HepG2 (cell line): Measurements from ENCODE around the gene ELMOD3. TPM values are rescaled to one million over a fixed set of nuclear protein-coding genes. Genes with fewer than 3 reads are reported as not detected.

Experiments used
- FOXO1 ChIP-seq: sonication (generic); formaldehyde crosslinking; IDR thresholded peaks from 2 replicates; pipeline ENCODE4 v1.4.0; 2020; ENCODE audit warnings: missing genetic modification reagents
- GPN1 ChIP-seq: sonication (generic); formaldehyde crosslinking; IDR thresholded peaks from 2 replicates; pipeline ENCODE4 v1.5.1; 2020; ENCODE audit warnings: missing genetic modification reagents, borderline replicate concordance
- HDAC1 ChIP-seq: sonication (generic); formaldehyde crosslinking; IDR thresholded peaks from 2 replicates; pipeline ENCODE4 v1.5.1; 2020; ENCODE audit warnings: mild to moderate bottlenecking, missing genetic modification reagents
- NFE2L1 ChIP-seq: sonication (generic); formaldehyde crosslinking; IDR thresholded peaks from 2 replicates; pipeline ENCODE4 v1.4.0; 2020; ENCODE audit warnings: missing genetic modification reagents, mild to moderate bottlenecking, borderline replicate concordance
- NKX3-1 ChIP-seq: sonication (generic); formaldehyde crosslinking; IDR thresholded peaks from 2 replicates; pipeline ENCODE4 v1.5.0; 2020; ENCODE audit warnings: missing genetic modification reagents
- ZNF34 ChIP-seq: sonication (generic); formaldehyde crosslinking; IDR thresholded peaks from 2 replicates; pipeline ENCODE4 v1.4.0; 2020; ENCODE audit warnings: mild to moderate bottlenecking, missing genetic modification reagents, borderline replicate concordance
- polyA plus RNA-seq, 8 experiments: library from polyadenylated mRNA; depleted of rRNA in 3 of 8; stranded (reverse) in 7 of 8; unstranded in 1 of 8; fragments of >200 nt; fragmentation: Illumina TruSeq in 4 of 8; extraction: Trizol in 4 of 8; gene quantifications; 2 replicates each; pipeline versions ENCODE4 v1.2.1 to v1.2.3, GENCODE V29; 2011 to 2016; ENCODE audit warnings: low read depth in 4 of 8, missing spikeins in 1 of 8, mixed read lengths in 1 of 8; ENCODE audit not compliant: insufficient read depth in 1 of 8
- total RNA-seq, 5 experiments: library from RNA; depleted of rRNA; stranded (reverse); fragments of >200 nt; fragmentation: Illumina TruSeq; extraction: Trizol; gene quantifications; 2 replicates each; pipeline ENCODE4 v1.2.3, GENCODE V29; 2016; ENCODE audit warnings: low read depth in 1 of 5
- TF ChIP-seq, protein P1 (sequence below): IDR thresholded peaks from 2 replicates; pipeline ENCODE4 v1.6.1; 2018; ENCODE audit warnings: missing genetic modification reagents, mild to moderate bottlenecking, missing compliant biosample characterization
- TF ChIP-seq, protein P2 (sequence below): sonication (generic); formaldehyde crosslinking; IDR thresholded peaks from 2 replicates; pipeline ENCODE4 v1.4.0; 2020; ENCODE audit warnings: missing genetic modification reagents
- TF ChIP-seq, protein P3 (sequence below): sonication (generic); formaldehyde crosslinking; IDR thresholded peaks from 2 replicates; pipeline ENCODE4 v1.5.0; 2020; ENCODE audit warnings: missing genetic modification reagents, mild to moderate bottlenecking, borderline replicate concordance
- TF ChIP-seq, protein P4 (sequence below): sonication (generic); formaldehyde crosslinking; IDR thresholded peaks from 2 replicates; pipeline ENCODE4 v1.5.1; 2020; ENCODE audit warnings: missing genetic modification reagents, mild to moderate bottlenecking, borderline replicate concordance
- TF ChIP-seq, protein P5 (sequence below): sonication (generic); formaldehyde crosslinking; IDR thresholded peaks from 2 replicates; pipeline ENCODE4 v1.8.0; 2022; ENCODE audit warnings: missing genetic modification reagents, low read depth, mild to moderate bottlenecking, borderline replicate concordance
- TF ChIP-seq, protein P6 (sequence below): IDR thresholded peaks from 2 replicates; pipeline ENCODE4 v1.6.1; 2012; ENCODE audit warnings: low read length, improper control_type of control experiment
- TF ChIP-seq, protein P7 (sequence below): sonication (generic); formaldehyde crosslinking; IDR thresholded peaks from 2 replicates; pipeline ENCODE4 v1.5.1; 2020; ENCODE audit warnings: mild to moderate bottlenecking, missing genetic modification reagents, moderate library complexity
- TF ChIP-seq, protein P8 (sequence below): sonication (generic); formaldehyde crosslinking; IDR thresholded peaks from 2 replicates; pipeline ENCODE4 v1.8.0; 2022; ENCODE audit warnings: missing genetic modification reagents, mild to moderate bottlenecking, inconsistent platforms, borderline replicate concordance

ELMOD3 gene
- total and polyA plus RNA-seq, 2 of the 13 experiments (the other 11 are each of a cell fraction or from before 2014, with no cell fraction given), result 13.3 to 19.5 TPM

DNA sequence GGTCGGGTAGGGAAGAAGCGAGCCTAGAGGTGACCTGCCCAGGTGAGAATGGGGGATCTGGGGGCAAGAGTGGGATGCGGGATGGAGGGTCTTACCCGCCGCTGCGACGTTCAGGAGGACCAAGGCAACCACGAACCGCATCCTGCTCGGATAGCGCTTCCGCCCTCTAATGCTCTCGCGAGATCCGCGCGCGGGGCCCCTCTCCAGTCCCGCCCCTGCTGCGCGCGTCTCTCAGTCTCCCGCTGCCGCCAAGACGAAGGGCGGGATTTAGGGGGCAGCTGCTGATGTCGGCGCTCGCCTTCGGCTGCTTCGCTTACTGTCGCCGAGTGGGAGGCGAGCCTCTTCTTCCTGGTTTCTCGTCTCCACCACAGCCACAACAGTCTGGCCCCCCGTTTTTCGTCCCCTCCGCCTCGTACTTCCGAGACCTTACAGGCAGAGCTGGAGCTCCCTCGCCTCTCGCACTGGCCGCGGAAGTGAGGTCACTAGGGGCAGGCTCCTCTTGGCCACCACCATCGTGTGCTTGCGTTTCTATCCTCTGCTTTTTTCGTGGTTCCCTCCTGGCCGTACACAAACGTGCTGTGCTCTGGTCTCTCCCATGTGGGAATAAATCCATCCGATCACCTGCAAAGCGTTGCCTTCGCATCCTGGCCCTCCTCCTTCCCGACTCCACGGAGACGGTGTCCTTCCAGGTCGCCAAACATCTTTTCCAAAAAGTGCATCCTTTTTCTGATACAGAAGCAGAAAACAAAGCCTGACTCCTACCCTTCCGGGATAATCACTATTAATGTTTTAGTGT lies 26.5 kb upstream of the ELMOD3 start, which contains the start of gene TGOLN2 (continued):
- TF ChIP-seq, protein P1, sequence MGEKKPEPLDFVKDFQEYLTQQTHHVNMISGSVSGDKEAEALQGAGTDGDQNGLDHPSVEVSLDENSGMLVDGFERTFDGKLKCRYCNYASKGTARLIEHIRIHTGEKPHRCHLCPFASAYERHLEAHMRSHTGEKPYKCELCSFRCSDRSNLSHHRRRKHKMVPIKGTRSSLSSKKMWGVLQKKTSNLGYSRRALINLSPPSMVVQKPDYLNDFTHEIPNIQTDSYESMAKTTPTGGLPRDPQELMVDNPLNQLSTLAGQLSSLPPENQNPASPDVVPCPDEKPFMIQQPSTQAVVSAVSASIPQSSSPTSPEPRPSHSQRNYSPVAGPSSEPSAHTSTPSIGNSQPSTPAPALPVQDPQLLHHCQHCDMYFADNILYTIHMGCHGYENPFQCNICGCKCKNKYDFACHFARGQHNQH (CRISPR knock-in tag), result peak; percentile 92
- TF ChIP-seq, protein P2, sequence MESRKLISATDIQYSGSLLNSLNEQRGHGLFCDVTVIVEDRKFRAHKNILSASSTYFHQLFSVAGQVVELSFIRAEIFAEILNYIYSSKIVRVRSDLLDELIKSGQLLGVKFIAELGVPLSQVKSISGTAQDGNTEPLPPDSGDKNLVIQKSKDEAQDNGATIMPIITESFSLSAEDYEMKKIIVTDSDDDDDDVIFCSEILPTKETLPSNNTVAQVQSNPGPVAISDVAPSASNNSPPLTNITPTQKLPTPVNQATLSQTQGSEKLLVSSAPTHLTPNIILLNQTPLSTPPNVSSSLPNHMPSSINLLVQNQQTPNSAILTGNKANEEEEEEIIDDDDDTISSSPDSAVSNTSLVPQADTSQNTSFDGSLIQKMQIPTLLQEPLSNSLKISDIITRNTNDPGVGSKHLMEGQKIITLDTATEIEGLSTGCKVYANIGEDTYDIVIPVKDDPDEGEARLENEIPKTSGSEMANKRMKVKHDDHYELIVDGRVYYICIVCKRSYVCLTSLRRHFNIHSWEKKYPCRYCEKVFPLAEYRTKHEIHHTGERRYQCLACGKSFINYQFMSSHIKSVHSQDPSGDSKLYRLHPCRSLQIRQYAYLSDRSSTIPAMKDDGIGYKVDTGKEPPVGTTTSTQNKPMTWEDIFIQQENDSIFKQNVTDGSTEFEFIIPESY (CRISPR knock-in tag), result peak; percentile 38
- TF ChIP-seq NKX3-1 (CRISPR knock-in tag) (peak; percentile 97), ZNF34 (CRISPR knock-in tag) (0 out of 2 replicates have a peak, but pooled peaks have one; percentile 24), FOXO1 (CRISPR knock-in tag) (peak; percentile 80), NFE2L1 (CRISPR knock-in tag) (peak; percentile 87), HDAC1 (CRISPR knock-in tag) (peak; percentile 84), GPN1 (CRISPR knock-in tag) (no peak)
- TF ChIP-seq, protein P3, sequence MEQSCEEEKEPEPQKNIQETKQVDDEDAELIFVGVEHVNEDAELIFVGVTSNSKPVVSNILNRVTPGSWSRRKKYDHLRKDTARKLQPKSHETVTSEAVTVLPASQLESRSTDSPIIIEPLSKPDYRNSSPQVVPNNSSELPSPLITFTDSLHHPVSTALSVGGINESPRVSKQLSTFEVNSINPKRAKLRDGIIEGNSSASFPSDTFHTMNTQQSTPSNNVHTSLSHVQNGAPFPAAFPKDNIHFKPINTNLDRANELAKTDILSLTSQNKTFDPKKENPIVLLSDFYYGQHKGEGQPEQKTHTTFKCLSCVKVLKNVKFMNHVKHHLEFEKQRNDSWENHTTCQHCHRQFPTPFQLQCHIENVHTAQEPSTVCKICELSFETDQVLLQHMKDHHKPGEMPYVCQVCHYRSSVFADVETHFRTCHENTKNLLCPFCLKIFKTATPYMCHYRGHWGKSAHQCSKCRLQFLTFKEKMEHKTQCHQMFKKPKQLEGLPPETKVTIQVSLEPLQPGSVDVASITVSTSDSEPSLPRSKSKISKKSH (CRISPR knock-in tag), result peak; percentile 99
- TF ChIP-seq, protein P4, sequence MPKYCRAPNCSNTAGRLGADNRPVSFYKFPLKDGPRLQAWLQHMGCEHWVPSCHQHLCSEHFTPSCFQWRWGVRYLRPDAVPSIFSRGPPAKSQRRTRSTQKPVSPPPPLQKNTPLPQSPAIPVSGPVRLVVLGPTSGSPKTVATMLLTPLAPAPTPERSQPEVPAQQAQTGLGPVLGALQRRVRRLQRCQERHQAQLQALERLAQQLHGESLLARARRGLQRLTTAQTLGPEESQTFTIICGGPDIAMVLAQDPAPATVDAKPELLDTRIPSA (CRISPR knock-in tag), result peak; percentile 93; the same call in 1 of the 2 replicates
- TF ChIP-seq, protein P5, sequence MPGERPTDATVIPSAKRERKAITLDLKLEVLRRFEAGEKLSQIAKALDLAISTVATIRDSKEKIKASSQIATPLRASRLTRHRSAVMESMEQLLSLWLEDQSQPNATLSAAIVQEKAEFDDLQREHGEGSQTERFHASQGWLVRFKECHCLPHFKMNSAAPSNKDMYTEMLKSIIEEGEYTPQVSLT (CRISPR knock-in tag), result no peak
- TF ChIP-seq, protein P6, sequence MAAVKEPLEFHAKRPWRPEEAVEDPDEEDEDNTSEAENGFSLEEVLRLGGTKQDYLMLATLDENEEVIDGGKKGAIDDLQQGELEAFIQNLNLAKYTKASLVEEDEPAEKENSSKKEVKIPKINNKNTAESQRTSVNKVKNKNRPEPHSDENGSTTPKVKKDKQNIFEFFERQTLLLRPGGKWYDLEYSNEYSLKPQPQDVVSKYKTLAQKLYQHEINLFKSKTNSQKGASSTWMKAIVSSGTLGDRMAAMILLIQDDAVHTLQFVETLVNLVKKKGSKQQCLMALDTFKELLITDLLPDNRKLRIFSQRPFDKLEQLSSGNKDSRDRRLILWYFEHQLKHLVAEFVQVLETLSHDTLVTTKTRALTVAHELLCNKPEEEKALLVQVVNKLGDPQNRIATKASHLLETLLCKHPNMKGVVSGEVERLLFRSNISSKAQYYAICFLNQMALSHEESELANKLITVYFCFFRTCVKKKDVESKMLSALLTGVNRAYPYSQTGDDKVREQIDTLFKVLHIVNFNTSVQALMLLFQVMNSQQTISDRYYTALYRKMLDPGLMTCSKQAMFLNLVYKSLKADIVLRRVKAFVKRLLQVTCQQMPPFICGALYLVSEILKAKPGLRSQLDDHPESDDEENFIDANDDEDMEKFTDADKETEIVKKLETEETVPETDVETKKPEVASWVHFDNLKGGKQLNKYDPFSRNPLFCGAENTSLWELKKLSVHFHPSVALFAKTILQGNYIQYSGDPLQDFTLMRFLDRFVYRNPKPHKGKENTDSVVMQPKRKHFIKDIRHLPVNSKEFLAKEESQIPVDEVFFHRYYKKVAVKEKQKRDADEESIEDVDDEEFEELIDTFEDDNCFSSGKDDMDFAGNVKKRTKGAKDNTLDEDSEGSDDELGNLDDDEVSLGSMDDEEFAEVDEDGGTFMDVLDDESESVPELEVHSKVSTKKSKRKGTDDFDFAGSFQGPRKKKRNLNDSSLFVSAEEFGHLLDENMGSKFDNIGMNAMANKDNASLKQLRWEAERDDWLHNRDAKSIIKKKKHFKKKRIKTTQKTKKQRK, result no peak
- TF ChIP-seq, protein P7, sequence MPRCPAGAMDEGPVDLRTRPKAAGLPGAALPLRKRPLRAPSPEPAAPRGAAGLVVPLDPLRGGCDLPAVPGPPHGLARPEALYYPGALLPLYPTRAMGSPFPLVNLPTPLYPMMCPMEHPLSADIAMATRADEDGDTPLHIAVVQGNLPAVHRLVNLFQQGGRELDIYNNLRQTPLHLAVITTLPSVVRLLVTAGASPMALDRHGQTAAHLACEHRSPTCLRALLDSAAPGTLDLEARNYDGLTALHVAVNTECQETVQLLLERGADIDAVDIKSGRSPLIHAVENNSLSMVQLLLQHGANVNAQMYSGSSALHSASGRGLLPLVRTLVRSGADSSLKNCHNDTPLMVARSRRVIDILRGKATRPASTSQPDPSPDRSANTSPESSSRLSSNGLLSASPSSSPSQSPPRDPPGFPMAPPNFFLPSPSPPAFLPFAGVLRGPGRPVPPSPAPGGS (CRISPR knock-in tag), result peak; percentile 76
- TF ChIP-seq, protein P8, sequence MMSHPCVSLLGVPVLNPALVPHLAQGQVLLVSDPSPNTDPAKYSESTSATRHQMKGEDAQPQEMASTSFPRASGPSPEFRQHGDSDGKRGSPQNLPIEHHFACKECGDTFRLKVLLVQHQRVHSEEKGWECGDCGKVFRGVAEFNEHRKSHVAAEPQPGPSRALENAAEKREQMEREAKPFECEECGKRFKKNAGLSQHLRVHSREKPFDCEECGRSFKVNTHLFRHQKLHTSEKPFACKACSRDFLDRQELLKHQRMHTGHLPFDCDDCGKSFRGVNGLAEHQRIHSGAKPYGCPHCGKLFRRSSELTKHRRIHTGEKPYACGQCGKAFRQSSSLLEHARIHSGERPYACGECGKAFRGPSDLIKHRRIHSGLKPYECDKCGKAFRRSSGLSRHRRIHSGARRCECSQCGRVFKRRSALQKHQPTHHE (CRISPR knock-in tag), result peak; percentile 83; the same call in 1 of the 2 replicates
